ENCODE results near the gene DCLRE1A. TPM values are rescaled to one million over a fixed set of nuclear protein-coding genes. Genes with fewer than 3 reads are reported as not detected.

The DCLRE1A gene
- 8.3 TPM for polyA plus RNA-seq
- long read RNA-seq, donor 1, full-length matches to known transcripts: 3 of 3 reads
- long read RNA-seq, donor 1, partial matches to known transcripts: 0 of 3 reads
- long read RNA-seq, donor 1, other reads (novel, unspliced or antisense): 0 of 3 reads
- long read RNA-seq, donor 2, full-length matches to known transcripts: 1 of 7 reads
- long read RNA-seq, donor 2, partial matches to known transcripts: 6 of 7 reads
- long read RNA-seq, donor 2, other reads (novel, unspliced or antisense): 0 of 7 reads
- long read RNA-seq, donor 3: 0 reads
- long read RNA-seq, donor 4: 0 reads
- long read RNA-seq, donor 5, full-length matches to known transcripts: 1 of 1 reads
- long read RNA-seq, donor 5, partial matches to known transcripts: 0 of 1 reads
- long read RNA-seq, donor 5, other reads (novel, unspliced or antisense): 0 of 1 reads
- long read RNA-seq, donor 6, full-length matches to known transcripts: 1 of 1 reads
- long read RNA-seq, donor 6, partial matches to known transcripts: 0 of 1 reads
- long read RNA-seq, donor 6, other reads (novel, unspliced or antisense): 0 of 1 reads
- long read RNA-seq, donor 7, full-length matches to known transcripts: 1 of 1 reads
- long read RNA-seq, donor 7, partial matches to known transcripts: 0 of 1 reads
- long read RNA-seq, donor 7, other reads (novel, unspliced or antisense): 0 of 1 reads
- long read RNA-seq, donor 8, partial matches to known transcripts: 5 of 5 reads
- long read RNA-seq, donor 8, other reads (novel, unspliced or antisense): 0 of 5 reads
- long read RNA-seq, donor 9, full-length matches to known transcripts: 1 of 1 reads
- long read RNA-seq, donor 9, partial matches to known transcripts: 0 of 1 reads
- long read RNA-seq, donor 9, other reads (novel, unspliced or antisense): 0 of 1 reads
- long read RNA-seq, donor 10: 0 reads
- long read RNA-seq, donor 11, full-length matches to known transcripts: 1 of 1 reads
- long read RNA-seq, donor 11, partial matches to known transcripts: 0 of 1 reads
- long read RNA-seq, donor 11, other reads (novel, unspliced or antisense): 0 of 1 reads

DNA sequence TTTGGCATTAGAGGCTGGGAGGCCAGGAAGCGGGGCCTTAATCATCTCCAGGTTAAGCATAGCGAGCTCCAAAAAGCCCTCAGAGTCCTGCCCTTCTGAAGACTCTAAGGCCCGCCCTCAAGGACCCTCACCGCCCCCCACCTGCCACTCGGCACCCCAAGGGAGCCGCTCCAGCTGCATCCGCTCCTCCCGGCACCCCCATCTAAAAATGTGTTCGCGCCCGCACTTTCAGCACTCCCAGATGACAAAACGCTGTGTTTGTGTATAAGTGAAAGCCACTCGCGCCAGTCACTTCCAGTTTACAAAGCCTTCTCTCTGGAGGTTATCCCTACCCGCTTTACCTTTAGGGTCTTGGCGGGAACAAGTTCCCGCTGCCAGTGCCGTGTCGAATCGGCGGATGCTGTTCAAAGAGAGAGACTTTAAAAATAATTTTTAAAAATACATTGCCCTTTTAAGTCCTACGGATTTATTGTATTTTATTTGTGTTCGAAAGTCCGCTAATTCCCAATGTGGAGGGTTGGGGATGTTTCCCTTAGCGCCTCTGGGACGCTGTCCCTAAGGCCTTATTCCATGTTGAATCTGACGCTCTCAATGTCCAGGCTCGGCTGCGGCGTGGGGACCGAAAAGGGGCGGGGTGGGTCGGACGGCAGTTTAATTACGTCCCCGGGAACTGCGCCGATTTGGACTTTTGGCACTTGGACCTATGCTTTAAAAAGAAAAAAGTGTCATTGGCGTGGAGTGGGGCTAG lies at the start of gene DCLRE1A, which contains the start of gene NHLRC2:
DCLRE1A (minus strand) TSS at position 70 of the 748 bp plus-strand sequence. CDS start 900 bp downstream, outside the sequence.
NHLRC2 (plus strand) TSS at position 649 of the 748 bp plus-strand sequence. CDS start 212 bp downstream, outside the sequence.
- WGBS (ENCODE audit: insufficient coverage, low lambda C conversion rate): no CpG with 5 or more reads among the region's 39 CpGs
- peak within 1 kb of the TSS; percentile 97 for H3K4me3 ChIP-seq (ENCODE audit: low read length)
- peaks cover 11% of the 10 kb centered on the region for H3K36me3 ChIP-seq (ENCODE audit: control insufficient read depth, insufficient read depth, low read length)
- no peaks in the 10 kb centered on the region for H3K9me3 ChIP-seq (ENCODE audit: control insufficient read depth, low read depth, low read length)
- peaks cover 2% of the 10 kb centered on the region for H3K4me1 ChIP-seq (ENCODE audit: control insufficient read depth, insufficient read depth, low read length)
- H3K27ac ChIP-seq (ENCODE audit: low read length): peak within 1 kb of the TSS; percentile 93
- H3K27me3 ChIP-seq (ENCODE audit: control insufficient read depth, insufficient read depth, low read length): no peaks in the 10 kb centered on the region
- DNase-seq: peak; percentile 52 to 91

DNA sequence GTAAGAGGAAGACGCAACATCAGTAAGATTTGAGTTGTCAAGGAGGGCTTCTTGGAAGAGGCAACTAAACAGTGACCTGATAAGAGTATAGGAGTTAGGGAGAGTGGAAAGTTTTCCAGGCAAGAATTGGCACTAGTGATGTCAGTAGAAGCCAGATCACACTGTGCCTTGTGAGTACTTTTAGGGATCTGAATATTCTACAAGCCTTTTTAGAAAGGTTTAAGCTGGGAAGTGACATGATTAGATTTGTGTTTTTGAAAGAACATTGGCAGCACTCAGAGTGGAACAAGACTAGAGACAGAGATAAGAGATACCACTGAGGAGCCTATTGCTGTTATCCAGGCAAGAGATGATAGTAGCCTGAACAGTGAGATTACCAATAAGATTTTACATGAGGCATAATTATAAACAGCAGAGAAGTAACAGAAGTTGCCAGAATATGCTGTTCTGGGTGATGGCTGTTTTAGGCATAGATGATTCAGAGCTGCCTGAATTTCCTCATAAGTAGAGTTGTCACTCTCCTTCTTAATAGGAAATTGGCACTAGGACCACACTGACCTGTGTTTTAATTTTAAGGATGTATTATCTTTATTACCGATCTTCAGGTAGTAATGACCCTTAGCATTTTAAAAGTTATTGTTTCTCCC lies 46.2 kb upstream of the DCLRE1A start:
- Histone ChIP-seq H3K9me3 (ENCODE audit: control insufficient read depth, low read depth, low read length) (no peaks in the 10 kb centered on the region), H3K27ac (ENCODE audit: low read length) (no peak overlapping the region), H3K4me1 (ENCODE audit: control insufficient read depth, insufficient read depth, low read length) (no peaks in the 10 kb centered on the region), H3K36me3 (ENCODE audit: control insufficient read depth, insufficient read depth, low read length) (peaks cover 23% of the 10 kb centered on the region), H3K27me3 (ENCODE audit: control insufficient read depth, insufficient read depth, low read length) (no peaks in the 10 kb centered on the region), H3K4me3 (ENCODE audit: low read length) (no peak overlapping the region)
- no peak for DNase-seq
- WGBS (ENCODE audit: insufficient coverage, low lambda C conversion rate): 100% methylated on average over 2 of the region's 2 CpGs

DNA sequence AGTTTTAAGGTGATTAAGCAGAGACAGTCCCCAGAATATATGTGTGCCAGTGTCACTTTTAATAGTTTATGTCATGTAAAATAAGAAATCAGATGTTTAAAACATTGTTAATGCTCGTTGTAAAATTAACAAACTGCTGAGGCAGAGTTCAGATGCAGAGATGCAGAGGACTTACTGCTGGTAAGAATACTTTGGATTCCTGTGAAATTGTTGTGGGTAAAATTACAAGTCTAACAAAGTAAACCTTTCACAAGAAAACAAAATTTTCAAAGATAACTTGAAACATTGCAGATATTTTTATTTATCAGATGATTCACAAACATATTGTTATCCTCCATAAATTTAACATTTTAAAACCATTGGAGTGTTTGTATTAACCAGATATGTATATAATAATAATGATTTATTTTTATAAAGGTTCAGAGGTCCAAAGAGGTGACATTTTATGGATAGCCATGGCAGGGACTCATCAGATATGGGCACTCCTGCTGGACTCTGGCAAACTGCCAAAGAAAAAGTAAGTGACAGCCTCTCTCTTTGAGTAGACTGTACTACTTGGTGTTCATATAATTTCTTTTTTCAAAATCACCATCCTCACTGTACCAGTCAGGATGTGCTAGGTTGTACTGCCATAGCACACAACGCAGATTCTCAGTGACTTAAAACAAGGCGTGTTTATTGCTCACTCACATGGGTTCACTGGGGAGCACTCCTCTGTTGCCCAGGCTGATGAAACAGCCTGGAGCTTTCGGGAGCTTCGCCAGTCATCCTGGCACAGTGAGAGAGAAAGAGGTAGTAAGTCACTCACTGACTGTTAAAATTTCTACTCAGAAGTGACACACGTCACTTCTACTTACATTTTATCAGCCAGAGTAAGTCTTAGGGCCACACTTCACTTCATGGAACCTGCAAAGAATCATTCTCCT lies 44.1 kb upstream of the DCLRE1A start:
- WGBS (ENCODE audit: insufficient coverage, low lambda C conversion rate): no CpG with 5 or more reads among the region's 6 CpGs
- H3K4me1 ChIP-seq (ENCODE audit: control insufficient read depth, insufficient read depth, low read length): no peaks in the 10 kb centered on the region
- H3K27ac ChIP-seq (ENCODE audit: low read length): no peak overlapping the region
- peak in 1 of 2 donors; percentile 26 for DNase-seq
- no peak overlapping the region for H3K4me3 ChIP-seq (ENCODE audit: low read length)
- peaks cover 20% of the 10 kb centered on the region for H3K36me3 ChIP-seq (ENCODE audit: control insufficient read depth, insufficient read depth, low read length)
- H3K9me3 ChIP-seq (ENCODE audit: control insufficient read depth, low read depth, low read length): no peaks in the 10 kb centered on the region
- no peaks in the 10 kb centered on the region for H3K27me3 ChIP-seq (ENCODE audit: control insufficient read depth, insufficient read depth, low read length)

DNA sequence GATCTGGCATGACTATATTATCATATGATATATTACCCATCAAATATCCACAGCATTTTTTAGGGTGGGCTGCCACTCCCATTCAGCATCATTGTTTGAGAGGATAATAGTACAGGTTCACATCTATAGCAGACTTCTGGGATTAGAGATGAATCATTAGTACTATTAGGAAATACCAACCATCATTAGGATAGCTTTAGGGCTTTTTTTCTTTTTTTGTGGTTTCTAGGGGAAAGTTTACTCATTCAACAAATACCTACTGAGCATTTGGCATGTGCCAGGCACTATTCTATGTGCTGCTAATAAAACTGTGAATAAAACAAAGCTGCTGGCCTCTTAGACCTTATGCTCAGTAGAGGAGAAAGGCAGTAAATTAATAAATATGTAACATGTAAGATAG lies 41.1 kb upstream of the DCLRE1A start:
- DNase-seq: no peak
- Histone ChIP-seq H3K4me3 (ENCODE audit: low read length) (no peak overlapping the region), H3K27ac (ENCODE audit: low read length) (no peak overlapping the region), H3K27me3 (ENCODE audit: control insufficient read depth, insufficient read depth, low read length) (no peaks in the 10 kb centered on the region), H3K4me1 (ENCODE audit: control insufficient read depth, insufficient read depth, low read length) (no peaks in the 10 kb centered on the region), H3K9me3 (ENCODE audit: control insufficient read depth, low read depth, low read length) (no peaks in the 10 kb centered on the region), H3K36me3 (ENCODE audit: control insufficient read depth, insufficient read depth, low read length) (peaks cover 17% of the 10 kb centered on the region)

DNA sequence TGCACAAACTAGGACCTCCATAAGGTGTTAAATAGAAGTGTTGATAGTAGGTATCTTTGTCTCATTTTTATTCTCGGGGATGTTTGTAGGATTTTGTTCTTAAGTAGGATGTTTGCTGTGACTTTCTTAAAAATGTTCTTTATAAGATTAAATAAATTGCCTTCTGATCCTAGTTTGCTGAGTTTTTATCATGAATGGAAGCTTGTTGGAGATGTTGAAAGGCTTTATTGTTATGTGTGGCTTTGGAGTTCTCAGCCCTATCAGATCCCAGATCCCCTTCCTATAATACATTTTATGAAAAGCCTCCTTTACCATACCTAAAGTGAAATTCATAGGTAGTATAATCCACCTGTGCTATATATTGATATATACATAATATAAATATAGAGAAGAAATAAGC lies 40.7 kb upstream of the DCLRE1A start:
- Histone ChIP-seq H3K27me3 (ENCODE audit: control insufficient read depth, insufficient read depth, low read length) (no peaks in the 10 kb centered on the region), H3K4me3 (ENCODE audit: low read length) (no peak overlapping the region), H3K36me3 (ENCODE audit: control insufficient read depth, insufficient read depth, low read length) (peaks cover 17% of the 10 kb centered on the region), H3K9me3 (ENCODE audit: control insufficient read depth, low read depth, low read length) (no peaks in the 10 kb centered on the region), H3K4me1 (ENCODE audit: control insufficient read depth, insufficient read depth, low read length) (no peaks in the 10 kb centered on the region), H3K27ac (ENCODE audit: low read length) (no peak overlapping the region)
- DNase-seq: no peak
- WGBS (ENCODE audit: insufficient coverage, low lambda C conversion rate): no CpG with 5 or more reads among the region's 1 CpG

DNA sequence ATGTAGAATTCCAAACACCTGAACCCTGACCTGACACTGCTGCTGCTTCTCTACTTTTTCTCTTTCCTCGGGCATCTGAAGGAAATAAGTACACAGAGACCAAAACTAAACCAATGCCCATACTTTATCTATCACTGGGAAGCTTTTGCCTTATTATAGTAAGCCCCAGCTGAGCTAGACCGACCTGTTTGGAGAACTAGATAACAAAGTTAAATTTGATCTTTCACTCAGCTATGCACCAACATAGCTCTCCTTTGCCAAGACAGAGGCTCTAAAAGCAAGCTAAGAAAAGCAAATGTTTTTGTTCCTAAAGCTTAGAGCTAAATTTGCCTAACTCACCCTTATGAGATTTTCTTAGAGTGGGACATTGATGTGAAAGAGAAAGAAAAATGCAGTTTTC lies 39.7 kb upstream of the DCLRE1A start:
- WGBS (ENCODE audit: insufficient coverage, low lambda C conversion rate): no CpG with 5 or more reads among the region's 2 CpGs
- Histone ChIP-seq H3K27me3 (ENCODE audit: control insufficient read depth, insufficient read depth, low read length) (no peaks in the 10 kb centered on the region), H3K27ac (ENCODE audit: low read length) (no peak overlapping the region), H3K9me3 (ENCODE audit: control insufficient read depth, low read depth, low read length) (no peaks in the 10 kb centered on the region), H3K4me1 (ENCODE audit: control insufficient read depth, insufficient read depth, low read length) (no peaks in the 10 kb centered on the region), H3K4me3 (ENCODE audit: low read length) (no peak overlapping the region), H3K36me3 (ENCODE audit: control insufficient read depth, insufficient read depth, low read length) (peaks cover 15% of the 10 kb centered on the region)
- no peak for DNase-seq

DNA sequence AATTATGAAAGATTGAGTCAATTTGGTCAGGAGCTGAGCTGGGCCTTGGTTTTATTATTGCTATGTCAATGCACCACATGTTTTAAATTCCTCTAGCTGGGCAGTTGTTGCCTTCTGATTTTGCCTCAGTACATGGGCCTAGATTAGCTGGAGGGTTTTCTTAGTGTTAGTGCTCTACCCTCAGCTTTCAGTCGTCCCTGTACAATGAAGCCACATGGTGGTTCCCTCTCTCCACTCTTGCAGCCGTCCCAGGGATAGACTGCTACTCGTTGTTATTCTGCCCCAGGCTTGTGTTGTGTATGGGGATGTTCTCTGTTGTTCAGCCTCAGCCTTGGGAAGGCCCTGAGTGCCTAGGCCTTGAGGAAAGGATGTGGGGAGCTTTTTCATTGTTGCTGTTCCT lies 37.6 kb upstream of the DCLRE1A start:
- H3K27me3 ChIP-seq (ENCODE audit: control insufficient read depth, insufficient read depth, low read length): no peaks in the 10 kb centered on the region
- no CpG with 5 or more reads among the region's 3 CpGs for WGBS (ENCODE audit: insufficient coverage, low lambda C conversion rate)
- no peaks in the 10 kb centered on the region for H3K4me1 ChIP-seq (ENCODE audit: control insufficient read depth, insufficient read depth, low read length)
- H3K36me3 ChIP-seq (ENCODE audit: control insufficient read depth, insufficient read depth, low read length): peaks cover 10% of the 10 kb centered on the region
- no peak for DNase-seq
- H3K4me3 ChIP-seq (ENCODE audit: low read length): no peak overlapping the region
- no peaks in the 10 kb centered on the region for H3K9me3 ChIP-seq (ENCODE audit: control insufficient read depth, low read depth, low read length)
- H3K27ac ChIP-seq (ENCODE audit: low read length): no peak overlapping the region

DNA sequence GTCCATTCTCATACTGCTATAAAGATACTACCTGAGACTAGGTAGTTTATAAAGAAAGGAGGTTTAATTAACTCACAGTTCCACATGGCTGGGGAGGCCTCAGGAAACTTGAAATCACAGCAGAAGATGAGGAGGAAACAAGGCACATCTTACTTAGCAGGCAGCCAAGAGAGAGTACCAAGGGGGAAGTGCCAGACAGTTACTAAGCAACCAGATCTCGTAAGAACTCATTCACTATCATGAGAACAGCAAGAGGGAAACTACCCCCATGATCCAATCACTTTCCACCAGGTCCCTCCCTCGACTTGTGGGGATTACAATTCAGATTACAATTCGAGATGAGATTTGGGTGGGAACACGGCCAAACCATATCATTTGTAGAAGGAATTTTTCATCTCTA lies 36.9 kb upstream of the DCLRE1A start:
- no peak for DNase-seq
- H3K9me3 ChIP-seq (ENCODE audit: control insufficient read depth, low read depth, low read length): no peaks in the 10 kb centered on the region

DNA sequence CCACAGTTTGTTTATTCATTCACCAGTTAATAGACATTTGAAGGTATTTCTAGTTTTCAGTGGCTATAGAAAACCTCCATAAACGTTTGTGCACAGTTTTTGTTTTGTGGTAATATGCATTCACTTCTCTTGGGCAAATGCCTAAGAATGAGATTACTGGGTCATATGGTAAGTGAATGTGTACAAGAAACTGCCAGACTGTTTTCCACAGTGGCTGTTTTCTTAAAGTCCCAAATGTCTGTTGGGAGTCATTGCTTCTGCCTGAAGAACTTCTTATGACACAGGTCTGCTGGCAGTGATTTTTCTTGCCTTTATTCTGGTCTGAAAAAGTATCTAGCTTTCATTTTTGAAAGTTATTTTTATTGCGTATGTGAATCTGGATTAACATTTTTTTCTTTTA lies 36.0 kb upstream of the DCLRE1A start:
- WGBS (ENCODE audit: insufficient coverage, low lambda C conversion rate): 100% methylated on average over 1 of the region's 2 CpGs
- no peaks in the 10 kb centered on the region for H3K4me1 ChIP-seq (ENCODE audit: control insufficient read depth, insufficient read depth, low read length)
- H3K9me3 ChIP-seq (ENCODE audit: control insufficient read depth, low read depth, low read length): no peaks in the 10 kb centered on the region
- peaks cover 10% of the 10 kb centered on the region for H3K36me3 ChIP-seq (ENCODE audit: control insufficient read depth, insufficient read depth, low read length)
- no peak overlapping the region for H3K4me3 ChIP-seq (ENCODE audit: low read length)
- H3K27ac ChIP-seq (ENCODE audit: low read length): no peak overlapping the region
- no peaks in the 10 kb centered on the region for H3K27me3 ChIP-seq (ENCODE audit: control insufficient read depth, insufficient read depth, low read length)
- DNase-seq: no peak

More for the DNA sequence above, 36.9 kb upstream of the DCLRE1A start:
- Histone ChIP-seq H3K4me3 (ENCODE audit: low read length) (no peak overlapping the region), H3K36me3 (ENCODE audit: control insufficient read depth, insufficient read depth, low read length) (peaks cover 10% of the 10 kb centered on the region), H3K27ac (ENCODE audit: low read length) (no peak overlapping the region), H3K4me1 (ENCODE audit: control insufficient read depth, insufficient read depth, low read length) (no peaks in the 10 kb centered on the region), H3K27me3 (ENCODE audit: control insufficient read depth, insufficient read depth, low read length) (no peaks in the 10 kb centered on the region)
- no CpG with 5 or more reads among the region's 4 CpGs for WGBS (ENCODE audit: insufficient coverage, low lambda C conversion rate)

Data from large intestine (tissue), 12 donors.